ENCODE results near the gene S100G.
"Not testable (repeated sequence)": the region's sequence is repeated elsewhere in the genome, so short reads cannot be mapped to it uniquely, and the experiment has no call there.

Gene S100G

GRCh38 chrX:16649858-16650257 lies at the start of gene S100G:
Gene S100G (plus strand): TSS chrX:16650158. CDS start chrX:16651007, 849 bp downstream.
- no peak for DNase-seq (ENCODE audit: extremely low spot score)
- no peak for TF ChIP-seq CTCF (IDR thresholded peaks at IDR 0.05; ENCODE audit: control extremely low read depth, extremely low read depth, low read depth, missing control alignments)
- POLR2A ChIA-PET, result no interaction called here
- CTCF ChIA-PET, result interaction anchor here (1.7 kb wide), 1 partner anchor 11 kb away, joined by 5 read pairs; no protein-coding TSS in a partner anchor

- DNase-seq (ENCODE audit: extremely low spot score), result no peak
- TF ChIP-seq CTCF (IDR thresholded peaks at IDR 0.05; ENCODE audit: control extremely low read depth, extremely low read depth, low read depth, missing control alignments), result no peak
- ChIA-PET POLR2A (no interaction called here), CTCF (no interaction called here)
Observed at GRCh38 chrX:16601885-16602284, 48.1 kb upstream of the S100G start.

GRCh38 chrX:16603235-16603634 lies 46.7 kb upstream of the S100G start:
- CTCF ChIA-PET; DNase-seq (ENCODE audit: extremely low spot score); POLR2A ChIA-PET: not testable (repeated sequence)

- no peak for TF ChIP-seq CTCF (IDR thresholded peaks at IDR 0.05; ENCODE audit: control extremely low read depth, extremely low read depth, low read depth, missing control alignments)
- no peak for DNase-seq (ENCODE audit: extremely low spot score)
- ChIA-PET POLR2A (no interaction called here), CTCF (no interaction called here)
Observed at GRCh38 chrX:16603822-16604221, 46.1 kb upstream of the S100G start.

GRCh38 chrX:16604337-16604736 lies 45.6 kb upstream of the S100G start:
- DNase-seq (ENCODE audit: extremely low spot score), result no peak
- POLR2A ChIA-PET, result no interaction called here
- TF ChIP-seq CTCF (IDR thresholded peaks at IDR 0.05; ENCODE audit: control extremely low read depth, extremely low read depth, low read depth, missing control alignments), result no peak
- CTCF ChIA-PET, result no interaction called here

GRCh38 chrX:16606142-16606720 lies 43.7 kb upstream of the S100G start:
- DNase-seq (ENCODE audit: extremely low spot score), result no peak
- no peak for TF ChIP-seq CTCF (IDR thresholded peaks at IDR 0.05; ENCODE audit: control extremely low read depth, extremely low read depth, low read depth, missing control alignments)
- POLR2A ChIA-PET, result no interaction called here
- CTCF ChIA-PET, result interaction anchor here (0.6 to 1.4 kb wide), 2 partner anchors 11 to 1108 kb away, joined by 3 read pairs; no protein-coding TSS in a partner anchor

GRCh38 chrX:16610121-16610621 lies 39.8 kb upstream of the S100G start:
- TF ChIP-seq CTCF (IDR thresholded peaks at IDR 0.05; ENCODE audit: control extremely low read depth, extremely low read depth, low read depth, missing control alignments), result no peak
- ChIA-PET CTCF (no interaction called here), POLR2A (no interaction called here)
- DNase-seq (ENCODE audit: extremely low spot score), result no peak

- POLR2A ChIA-PET; DNase-seq (ENCODE audit: extremely low spot score); CTCF ChIA-PET: not testable (repeated sequence)
Observed at GRCh38 chrX:16610654-16611053, 39.3 kb upstream of the S100G start.

Measured in GM10248 (cell line).